H1 (cell line): Measurements from ENCODE around the gene TBX18. TPM values are rescaled to one million over a fixed set of nuclear protein-coding genes. Genes with fewer than 3 reads are reported as not detected.
A peak's percentile ranks its signal among the peaks of the same experiment; 100 is the strongest.

Experiments
- EGR1 ChIP-seq: IDR thresholded peaks from 2 replicates; pipeline ENCODE4 v1.6.1; 2011; ENCODE audit warnings: low read depth, low read length, borderline replicate concordance
- SIN3A ChIP-seq, 2 experiments: IDR thresholded peaks in 1 of 2; conservative IDR thresholded peaks in 1 of 2; 2 replicates each; pipeline ENCODE4 v1.6.1; 2011 to 2012; ENCODE audit warnings: low read length in 2 of 2, improper control_type of control experiment in 1 of 2, low read depth in 1 of 2, mild to moderate bottlenecking in 1 of 2
- polyA plus RNA-seq, 7 experiments: library from polyadenylated mRNA; depleted of rRNA in 3 of 7; stranded (reverse) in 5 of 7; unstranded in 2 of 7; fragments of >200 nt in 5 of 7; fragments of 200-250 nt in 2 of 7; gene quantifications; 1 replicate in 5 of 7; 2 replicates in 1 of 7; 4 replicates in 1 of 7; pipeline versions ENCODE4 v1.2.1 to v1.2.3, GENCODE V29; 2011 to 2013; ENCODE audit warnings: missing spikeins in 2 of 7, mixed read lengths in 2 of 7
- total RNA-seq: library from RNA; stranded (reverse); fragmentation: NEBNext Ultra II Directional; extraction: Animal tissue kit (Norgen Biotek cat#: 25700); gene quantifications from 2 replicates; pipeline ENCODE4 v1.2.1, GENCODE V29; 2021
- TF ChIP-seq, protein P1 (sequence below): fragments of 300-600 bp; sonication (generic); IDR thresholded peaks from 2 replicates; pipeline ENCODE4 v1.7.1; 2012; ENCODE audit warnings: low read length, moderate library complexity, mild to moderate bottlenecking, inconsistent platforms; ENCODE audit not compliant: insufficient replicate concordance
- TF ChIP-seq, protein P2 (sequence below): IDR thresholded peaks from 2 replicates; pipeline ENCODE4 v1.6.1; 2012; ENCODE audit warnings: inconsistent platforms

The TBX18 gene
- total and polyA plus RNA-seq, 2 of the 8 experiments (the other 6 are each of a cell fraction or from before 2014, with no cell fraction given), result 0.02 TPM; not detected in 1

DNA sequence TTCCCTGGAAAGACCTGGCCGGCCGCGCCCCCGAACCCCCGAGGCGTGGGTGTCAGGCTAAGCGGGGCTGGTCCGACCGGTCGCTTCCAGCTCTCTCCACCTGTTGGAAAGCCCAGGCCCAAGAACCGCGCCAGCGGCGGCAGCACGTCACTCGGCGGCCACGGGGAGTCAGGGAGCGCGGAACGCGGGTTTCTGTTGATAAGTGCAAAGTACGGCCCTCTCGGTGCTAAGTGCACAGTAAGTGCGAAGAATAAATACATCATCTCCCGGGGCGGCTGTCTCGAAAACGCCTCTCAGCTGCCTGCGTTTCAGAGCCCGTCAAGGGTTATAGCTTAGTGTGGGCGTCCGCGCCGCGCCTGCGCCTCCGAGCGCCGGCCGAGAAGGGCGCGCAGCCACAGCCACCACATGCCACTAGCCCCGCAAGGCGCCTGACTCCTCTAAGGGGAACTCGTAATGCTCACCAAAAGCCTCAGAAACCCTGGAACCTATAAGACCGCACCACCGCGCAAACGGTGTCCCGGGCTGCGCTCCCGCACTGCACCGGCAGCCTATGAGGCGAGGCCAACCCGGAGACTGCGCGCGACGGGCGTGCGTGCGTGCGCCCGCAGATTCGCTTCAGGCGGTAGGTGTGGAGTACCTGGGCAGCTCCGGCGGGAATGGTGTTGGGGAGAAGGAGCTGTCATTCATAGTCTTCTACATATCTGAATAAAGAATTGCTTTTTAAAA is 9.2 kb upstream of the TBX18 start (continued):
- TF ChIP-seq SIN3A (conservative IDR thresholded peaks at IDR 0.05 in 1 of 2, IDR thresholded peaks at IDR 0.05 in 1 of 2; ENCODE audit: low read depth in 1 of 2, low read length in 2 of 2) (no peak), EGR1 (0 out of 2 replicates have a peak, but pooled peaks have one; percentile 41)
- TF ChIP-seq, protein P1, sequence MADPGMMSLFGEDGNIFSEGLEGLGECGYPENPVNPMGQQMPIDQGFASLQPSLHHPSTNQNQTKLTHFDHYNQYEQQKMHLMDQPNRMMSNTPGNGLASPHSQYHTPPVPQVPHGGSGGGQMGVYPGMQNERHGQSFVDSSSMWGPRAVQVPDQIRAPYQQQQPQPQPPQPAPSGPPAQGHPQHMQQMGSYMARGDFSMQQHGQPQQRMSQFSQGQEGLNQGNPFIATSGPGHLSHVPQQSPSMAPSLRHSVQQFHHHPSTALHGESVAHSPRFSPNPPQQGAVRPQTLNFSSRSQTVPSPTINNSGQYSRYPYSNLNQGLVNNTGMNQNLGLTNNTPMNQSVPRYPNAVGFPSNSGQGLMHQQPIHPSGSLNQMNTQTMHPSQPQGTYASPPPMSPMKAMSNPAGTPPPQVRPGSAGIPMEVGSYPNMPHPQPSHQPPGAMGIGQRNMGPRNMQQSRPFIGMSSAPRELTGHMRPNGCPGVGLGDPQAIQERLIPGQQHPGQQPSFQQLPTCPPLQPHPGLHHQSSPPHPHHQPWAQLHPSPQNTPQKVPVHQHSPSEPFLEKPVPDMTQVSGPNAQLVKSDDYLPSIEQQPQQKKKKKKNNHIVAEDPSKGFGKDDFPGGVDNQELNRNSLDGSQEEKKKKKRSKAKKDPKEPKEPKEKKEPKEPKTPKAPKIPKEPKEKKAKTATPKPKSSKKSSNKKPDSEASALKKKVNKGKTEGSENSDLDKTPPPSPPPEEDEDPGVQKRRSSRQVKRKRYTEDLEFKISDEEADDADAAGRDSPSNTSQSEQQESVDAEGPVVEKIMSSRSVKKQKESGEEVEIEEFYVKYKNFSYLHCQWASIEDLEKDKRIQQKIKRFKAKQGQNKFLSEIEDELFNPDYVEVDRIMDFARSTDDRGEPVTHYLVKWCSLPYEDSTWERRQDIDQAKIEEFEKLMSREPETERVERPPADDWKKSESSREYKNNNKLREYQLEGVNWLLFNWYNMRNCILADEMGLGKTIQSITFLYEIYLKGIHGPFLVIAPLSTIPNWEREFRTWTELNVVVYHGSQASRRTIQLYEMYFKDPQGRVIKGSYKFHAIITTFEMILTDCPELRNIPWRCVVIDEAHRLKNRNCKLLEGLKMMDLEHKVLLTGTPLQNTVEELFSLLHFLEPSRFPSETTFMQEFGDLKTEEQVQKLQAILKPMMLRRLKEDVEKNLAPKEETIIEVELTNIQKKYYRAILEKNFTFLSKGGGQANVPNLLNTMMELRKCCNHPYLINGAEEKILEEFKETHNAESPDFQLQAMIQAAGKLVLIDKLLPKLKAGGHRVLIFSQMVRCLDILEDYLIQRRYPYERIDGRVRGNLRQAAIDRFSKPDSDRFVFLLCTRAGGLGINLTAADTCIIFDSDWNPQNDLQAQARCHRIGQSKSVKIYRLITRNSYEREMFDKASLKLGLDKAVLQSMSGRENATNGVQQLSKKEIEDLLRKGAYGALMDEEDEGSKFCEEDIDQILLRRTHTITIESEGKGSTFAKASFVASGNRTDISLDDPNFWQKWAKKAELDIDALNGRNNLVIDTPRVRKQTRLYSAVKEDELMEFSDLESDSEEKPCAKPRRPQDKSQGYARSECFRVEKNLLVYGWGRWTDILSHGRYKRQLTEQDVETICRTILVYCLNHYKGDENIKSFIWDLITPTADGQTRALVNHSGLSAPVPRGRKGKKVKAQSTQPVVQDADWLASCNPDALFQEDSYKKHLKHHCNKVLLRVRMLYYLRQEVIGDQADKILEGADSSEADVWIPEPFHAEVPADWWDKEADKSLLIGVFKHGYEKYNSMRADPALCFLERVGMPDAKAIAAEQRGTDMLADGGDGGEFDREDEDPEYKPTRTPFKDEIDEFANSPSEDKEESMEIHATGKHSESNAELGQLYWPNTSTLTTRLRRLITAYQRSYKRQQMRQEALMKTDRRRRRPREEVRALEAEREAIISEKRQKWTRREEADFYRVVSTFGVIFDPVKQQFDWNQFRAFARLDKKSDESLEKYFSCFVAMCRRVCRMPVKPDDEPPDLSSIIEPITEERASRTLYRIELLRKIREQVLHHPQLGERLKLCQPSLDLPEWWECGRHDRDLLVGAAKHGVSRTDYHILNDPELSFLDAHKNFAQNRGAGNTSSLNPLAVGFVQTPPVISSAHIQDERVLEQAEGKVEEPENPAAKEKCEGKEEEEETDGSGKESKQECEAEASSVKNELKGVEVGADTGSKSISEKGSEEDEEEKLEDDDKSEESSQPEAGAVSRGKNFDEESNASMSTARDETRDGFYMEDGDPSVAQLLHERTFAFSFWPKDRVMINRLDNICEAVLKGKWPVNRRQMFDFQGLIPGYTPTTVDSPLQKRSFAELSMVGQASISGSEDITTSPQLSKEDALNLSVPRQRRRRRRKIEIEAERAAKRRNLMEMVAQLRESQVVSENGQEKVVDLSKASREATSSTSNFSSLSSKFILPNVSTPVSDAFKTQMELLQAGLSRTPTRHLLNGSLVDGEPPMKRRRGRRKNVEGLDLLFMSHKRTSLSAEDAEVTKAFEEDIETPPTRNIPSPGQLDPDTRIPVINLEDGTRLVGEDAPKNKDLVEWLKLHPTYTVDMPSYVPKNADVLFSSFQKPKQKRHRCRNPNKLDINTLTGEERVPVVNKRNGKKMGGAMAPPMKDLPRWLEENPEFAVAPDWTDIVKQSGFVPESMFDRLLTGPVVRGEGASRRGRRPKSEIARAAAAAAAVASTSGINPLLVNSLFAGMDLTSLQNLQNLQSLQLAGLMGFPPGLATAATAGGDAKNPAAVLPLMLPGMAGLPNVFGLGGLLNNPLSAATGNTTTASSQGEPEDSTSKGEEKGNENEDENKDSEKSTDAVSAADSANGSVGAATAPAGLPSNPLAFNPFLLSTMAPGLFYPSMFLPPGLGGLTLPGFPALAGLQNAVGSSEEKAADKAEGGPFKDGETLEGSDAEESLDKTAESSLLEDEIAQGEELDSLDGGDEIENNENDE, result no peak
- TF ChIP-seq, protein P2, sequence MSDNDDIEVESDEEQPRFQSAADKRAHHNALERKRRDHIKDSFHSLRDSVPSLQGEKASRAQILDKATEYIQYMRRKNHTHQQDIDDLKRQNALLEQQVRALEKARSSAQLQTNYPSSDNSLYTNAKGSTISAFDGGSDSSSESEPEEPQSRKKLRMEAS, result peak; percentile 57; the same call in 1 of the 2 replicates
